NT2/D1 (cell line): ENCODE measurements around the gene USP26.
"Not testable (repeated sequence)": the region's sequence is repeated elsewhere in the genome, so short reads cannot be mapped to it uniquely, and the experiment has no call there.

ENCODE experiments used
- SUZ12 ChIP-seq: IDR thresholded peaks from 2 replicates; pipeline ENCODE4 v1.6.1; 2011; ENCODE audit not compliant: insufficient read length, insufficient read depth; ENCODE audit errors: extremely low read depth
- ZNF274 ChIP-seq: IDR thresholded peaks from 2 replicates; pipeline ENCODE4 v1.6.1; 2011; ENCODE audit warnings: mild to moderate bottlenecking, low read depth, low read length

DNA sequence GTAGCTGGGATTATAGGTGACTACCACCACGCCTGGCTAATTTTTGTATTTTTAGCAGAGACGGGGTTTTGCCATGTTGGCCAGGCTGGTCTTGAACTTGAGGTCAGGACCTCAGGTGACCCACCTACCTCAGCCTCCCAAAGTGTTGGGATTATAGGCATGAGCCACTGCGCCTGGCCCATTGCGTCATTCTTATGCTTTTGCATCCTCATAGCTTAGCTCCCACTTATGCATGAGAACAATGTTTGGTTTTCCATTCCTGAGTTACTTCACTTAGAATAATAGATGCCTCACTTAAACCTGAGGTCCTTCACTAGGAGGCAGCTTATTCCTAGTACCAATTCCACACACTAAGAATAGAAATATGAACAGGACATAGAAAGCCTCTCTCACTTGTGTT, 11.9 kb downstream of the USP26 start:
- not testable (repeated sequence) for TF ChIP-seq SUZ12, ZNF274
